MCF 10A (cell line): ENCODE measurements around the gene TCF3. TPM values are rescaled to one million over a fixed set of nuclear protein-coding genes. Genes with fewer than 3 reads are reported as not detected.

Source experiments
- BruUV-seq: library from RNA; stranded (reverse); fragments of 400-500 nt; replicated peaks from 2 replicates; lab custom pipeline; 2021; lab: Mats Ljungman, UMichigan
- CTCF ChIA-PET: fragments of 300-600 bp; sonication (Branson Sonifier 250); formaldehyde crosslinking; extraction: SDS; loops from one replicate; lab custom pipeline; 2021; ENCODE audit warnings: antibody characterized with exemption, inconsistent platforms; lab: Yijun Ruan, JAX
- POLR2A ChIA-PET: fragments of 300-600, 350-650 bp; sonication (Branson Sonifier 250); formaldehyde crosslinking; extraction: SDS; loops from one replicate; lab custom pipeline; 2020; ENCODE audit warnings: antibody characterized with exemption, inconsistent platforms; lab: Yijun Ruan, JAX
- DNase-seq: peaks from one replicate; pipeline ENCODE4 v3.0.0-alpha.2; 2018; ENCODE audit not compliant: unreplicated experiment
- H3K27ac Mint-ChIP-seq: one replicate; pipeline ENCODE4 v1.8.0; 2022; ENCODE audit warnings: mild to moderate bottlenecking, low read depth, mixed read lengths; ENCODE audit not compliant: unreplicated experiment
- H3K27me3 Mint-ChIP-seq: one replicate; pipeline ENCODE4 v1.8.0; 2022; ENCODE audit warnings: mixed read lengths; ENCODE audit not compliant: insufficient read depth, unreplicated experiment
- H3K36me3 Mint-ChIP-seq: one replicate; pipeline ENCODE4 v1.8.0; 2022; ENCODE audit warnings: mild to moderate bottlenecking, moderate library complexity, mixed read lengths; ENCODE audit not compliant: insufficient read depth, unreplicated experiment
- H3K4me1 Mint-ChIP-seq: one replicate; pipeline ENCODE4 v1.8.0; 2022; ENCODE audit warnings: mixed read lengths; ENCODE audit not compliant: insufficient read depth, unreplicated experiment
- H3K4me3 Mint-ChIP-seq: one replicate; pipeline ENCODE4 v1.8.0; 2022; ENCODE audit warnings: mild to moderate bottlenecking, moderate library complexity, mixed read lengths; ENCODE audit not compliant: unreplicated experiment
- H3K9me3 Mint-ChIP-seq: one replicate; pipeline ENCODE4 v1.8.0; 2022; ENCODE audit warnings: mixed read lengths; ENCODE audit not compliant: unreplicated experiment
- CTCF ChIP-seq: fragments of 200-600 bp; IDR thresholded peaks from one replicate; pipeline ENCODE4 v1.8.0; 2022; ENCODE audit warnings: antibody characterized with exemption, mild to moderate bottlenecking; ENCODE audit not compliant: unreplicated experiment
- intact Hi-C: fragments of 100-400 bp; cut with micrococcal nuclease; formaldehyde crosslinking; loops from 2 replicates; pipeline ENCODE4 v1.14.1; 2022
- total RNA-seq: library from RNA; stranded (reverse); gene quantifications from 2 replicates; pipeline ENCODE4 v1.2.3, GENCODE V29; 2022

The TCF3 gene
- total RNA-seq, 1 experiment from 2014 or later, result 100 TPM

DNA sequence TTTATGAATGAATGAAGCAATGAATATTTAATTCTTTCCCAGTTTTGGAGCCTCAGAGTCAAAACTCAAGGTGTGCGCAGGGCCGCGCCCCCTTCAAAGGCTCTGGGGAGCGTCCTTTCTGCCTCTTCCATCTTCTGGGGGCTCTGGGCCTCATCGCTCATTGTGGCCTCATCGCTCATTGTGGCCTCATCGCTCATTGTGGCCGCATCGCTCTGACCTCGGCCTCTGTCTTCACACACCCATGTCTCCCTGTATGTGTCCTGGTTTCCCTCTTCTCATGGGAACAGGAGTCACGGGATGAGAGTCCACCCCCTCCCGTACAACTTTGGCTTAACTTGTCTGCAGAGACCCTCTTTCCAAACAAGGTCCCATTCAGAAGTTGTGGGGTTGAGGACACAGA lies 81.1 kb downstream of the TCF3 start:
- CTCF ChIA-PET, result no interaction called here
- H3K9me3 Mint-ChIP-seq, result no peaks in the 10 kb centered on the region
- DNase-seq, result no peak
- no peak overlapping the region for H3K27ac Mint-ChIP-seq
- intact Hi-C loops, result no loop called here
- no TSS peak for BruUV-seq
- POLR2A ChIA-PET, result no interaction called here
- no peak for TF ChIP-seq CTCF
- peaks cover 17% of the 10 kb centered on the region for H3K27me3 Mint-ChIP-seq
- no peaks in the 10 kb centered on the region for H3K4me1 Mint-ChIP-seq
- H3K36me3 Mint-ChIP-seq, result peaks cover 21% of the 10 kb centered on the region
- no peak overlapping the region for H3K4me3 Mint-ChIP-seq

- ChIA-PET POLR2A (no interaction called here), CTCF (interaction anchor here (0.7 to 1.1 kb wide), 2 partner anchors 20 to 25 kb away, joined by 3 read pairs; no protein-coding TSS in a partner anchor)
- Mint-ChIP-seq H3K27me3 (peaks cover 17% of the 10 kb centered on the region), H3K36me3 (peaks cover 16% of the 10 kb centered on the region), H3K9me3 (no peaks in the 10 kb centered on the region), H3K4me1 (no peaks in the 10 kb centered on the region), H3K4me3 (no peak overlapping the region), H3K27ac (no peak overlapping the region)
- BruUV-seq, result no TSS peak
- intact Hi-C loops, result no loop called here
- no peak for TF ChIP-seq CTCF
- no peak for DNase-seq
Measured at GRCh38 chr19:1570836-1571235, 81.6 kb downstream of the TCF3 start.

DNA sequence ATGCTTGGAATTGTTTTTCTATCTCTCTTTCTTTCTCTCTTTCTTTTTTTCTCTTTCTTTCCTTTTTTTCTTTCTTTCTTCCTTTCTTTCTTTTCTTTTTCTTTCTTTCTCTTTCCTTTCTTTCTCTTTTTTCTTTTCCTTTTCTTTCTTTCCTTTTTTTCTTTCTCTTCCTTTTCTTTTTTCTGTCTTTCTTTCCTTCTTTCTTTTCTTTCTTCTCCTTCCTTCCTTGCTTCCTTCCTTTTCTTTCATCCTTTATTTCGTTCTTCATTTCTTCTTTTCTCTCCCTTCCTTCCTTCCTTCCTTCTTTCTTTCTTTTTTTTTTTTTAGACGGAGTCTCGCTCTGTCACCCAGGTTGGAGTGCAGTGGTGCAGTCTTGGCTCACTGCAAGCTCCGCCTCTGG lies 82.4 kb downstream of the TCF3 start:
- TF ChIP-seq CTCF, result no peak
- no peak for DNase-seq
- ChIA-PET CTCF (interaction anchor here (0.7 to 1.1 kb wide), 2 partner anchors 21 to 24 kb away, joined by 3 read pairs; no protein-coding TSS in a partner anchor), POLR2A (interaction anchor here (0.6 kb wide), 1 partner anchor 204 kb away, joined by 3 read pairs; no protein-coding TSS in a partner anchor)
- Mint-ChIP-seq H3K27ac (no peak overlapping the region), H3K4me1 (no peaks in the 10 kb centered on the region), H3K4me3 (no peak overlapping the region), H3K27me3 (peaks cover 17% of the 10 kb centered on the region), H3K36me3 (peaks cover 12% of the 10 kb centered on the region), H3K9me3 (no peaks in the 10 kb centered on the region)
- BruUV-seq, result no TSS peak
- intact Hi-C loops, result no loop called here

DNA sequence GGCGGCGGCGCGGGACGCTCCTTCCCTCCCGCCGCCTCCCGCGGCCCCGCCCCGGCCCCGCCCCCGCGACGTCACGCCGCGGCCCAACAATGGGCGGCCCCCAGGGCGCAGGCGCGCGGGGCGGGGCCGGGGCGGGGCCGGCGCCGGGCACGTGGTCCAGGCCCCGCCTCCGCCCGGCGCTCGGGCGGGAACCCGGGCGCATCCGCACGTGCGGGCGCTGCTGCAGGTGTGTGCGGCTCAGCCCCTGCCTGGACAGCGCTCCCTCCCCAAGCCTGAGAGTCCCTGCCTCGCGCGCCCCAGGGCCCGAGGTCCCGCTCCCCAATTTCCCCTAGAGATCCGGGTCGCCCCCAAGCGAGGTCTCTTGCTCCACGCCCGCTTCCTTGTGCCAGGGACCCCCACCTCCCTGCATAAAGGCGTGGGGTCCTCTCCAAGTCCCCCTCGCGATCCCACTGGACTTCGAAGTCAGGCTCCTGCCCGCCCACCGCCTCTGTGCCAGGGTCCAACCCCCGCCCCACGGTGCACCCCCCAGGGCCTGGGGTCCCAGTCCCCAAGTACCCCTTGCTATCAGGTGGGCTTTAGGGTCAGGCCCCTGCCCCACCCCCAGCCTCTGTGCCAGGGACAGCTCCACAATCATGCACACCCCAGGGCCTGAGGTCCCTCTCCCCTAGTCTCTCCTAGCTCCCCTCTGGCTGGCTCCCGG lies 83.9 kb downstream of the TCF3 start, which contains the start of gene MEX3D:
MEX3D (minus strand) TSS at position 6 of the 700 bp plus-strand sequence. CDS start 267 bp downstream, outside the sequence.
- Mint-ChIP-seq H3K9me3 (no peaks in the 10 kb centered on the region), H3K4me1 (no peaks in the 10 kb centered on the region), H3K36me3 (peaks cover 4% of the 10 kb centered on the region), H3K4me3 (peak within 1 kb of the TSS; percentile 65), H3K27me3 (peaks cover 17% of the 10 kb centered on the region), H3K27ac (no peak within 1 kb of the TSS)
- CTCF ChIA-PET, result interaction anchor here (0.5 kb wide), 1 partner anchor 33 kb away, joined by 3 read pairs; no protein-coding TSS in a partner anchor
- no peak for TF ChIP-seq CTCF
- peak; percentile 79 for DNase-seq
- BruUV-seq, result no TSS peak
- intact Hi-C loops, result no loop called here
- POLR2A ChIA-PET, result interaction anchor here (0.7 to 1.0 kb wide), 2 partner anchors 23 to 26 kb away, joined by 3 to 4 read pairs; no protein-coding TSS in a partner anchor
